Stimulated activated CD4-positive, alpha-beta T cell treated with anti-CD3 and anti-CD28 coated beads, Interleukin-2, amount 100 ng/mL, for 24 hours (primary cell): Measurements from ENCODE around the gene KRT37.
"Not testable (repeated sequence)": the region's sequence is repeated elsewhere in the genome, so short reads cannot be mapped to it uniquely, and the experiment has no call there.

Experiments
- DNase-seq, 2 donors: peaks; one replicate each; pipeline ENCODE4 v3.0.0-alpha.2; 2020

KRT37 gene

GRCh38 chr17:41434005-41434404 lies 9.6 kb upstream of the KRT37 start:
- no peak for DNase-seq

- DNase-seq: no peak
These were observed 9.2 kb upstream of the KRT37 start for GRCh38 chr17:41433586-41433985.

- DNase-seq: not testable (repeated sequence)
These were observed 6.0 kb upstream of the KRT37 start for GRCh38 chr17:41430376-41430775.

- no peak for DNase-seq
These were observed 5.3 kb upstream of the KRT37 start for GRCh38 chr17:41429667-41430066.

GRCh38 chr17:41428591-41429291 lies 4.4 kb upstream of the KRT37 start:
- no peak for DNase-seq

- not testable (repeated sequence) for DNase-seq
These were observed 1.8 kb downstream of the KRT37 start for GRCh38 chr17:41422586-41422985.

GRCh38 chr17:41421617-41422016 lies 2.8 kb downstream of the KRT37 start:
- no peak for DNase-seq

- no peak for DNase-seq
These were observed 3.3 kb downstream of the KRT37 start for GRCh38 chr17:41421116-41421515.

- DNase-seq: no peak
These were observed 4.3 kb downstream of the KRT37 start for GRCh38 chr17:41420134-41420533.

GRCh38 chr17:41419716-41420115 lies 4.7 kb downstream of the KRT37 start:
- no peak for DNase-seq

GRCh38 chr17:41418116-41418860 lies 6.1 kb downstream of the KRT37 start:
- no peak for DNase-seq

- no peak for DNase-seq
These were observed 6.8 kb downstream of the KRT37 start for GRCh38 chr17:41417576-41418015.

GRCh38 chr17:41417127-41417526 lies 7.3 kb downstream of the KRT37 start:
- DNase-seq: no peak

GRCh38 chr17:41416479-41416878 lies 7.9 kb downstream of the KRT37 start:
- no peak for DNase-seq

- no peak for DNase-seq
These were observed 8.5 kb downstream of the KRT37 start for GRCh38 chr17:41415833-41416335.

- no peak for DNase-seq
These were observed 9.0 kb downstream of the KRT37 start for GRCh38 chr17:41415411-41415810.

GRCh38 chr17:41413982-41414381 lies 10.4 kb downstream of the KRT37 start:
- no peak for DNase-seq

GRCh38 chr17:41413353-41413957 lies 10.9 kb downstream of the KRT37 start:
- no peak for DNase-seq

- DNase-seq: no peak
These were observed 13.1 kb downstream of the KRT37 start for GRCh38 chr17:41411072-41411840.

- DNase-seq: peak in 1 of 2 donors; percentile 4
These were observed 17.2 kb downstream of the KRT37 start for GRCh38 chr17:41407226-41407625.

GRCh38 chr17:41406205-41406604 lies 18.2 kb downstream of the KRT37 start:
- DNase-seq: peak in 1 of 2 donors; percentile 13

- DNase-seq: peak; percentile 54 to 56
These were observed 20.2 kb downstream of the KRT37 start for GRCh38 chr17:41404024-41404671.
